Stimulated activated CD4-positive, alpha-beta T cell treated with anti-CD3 and anti-CD28 coated beads, Interleukin-15, amount 100 ng/mL, for 24 hours (primary cell): ENCODE data around the gene MRGPRF.
"Not testable (repeated sequence)": the region's sequence is repeated elsewhere in the genome, so short reads cannot be mapped to it uniquely, and the experiment has no call there.

Experiments used
- DNase-seq: peaks from one replicate; pipeline ENCODE4 v3.0.0-alpha.2; 2020

Gene MRGPRF

DNA sequence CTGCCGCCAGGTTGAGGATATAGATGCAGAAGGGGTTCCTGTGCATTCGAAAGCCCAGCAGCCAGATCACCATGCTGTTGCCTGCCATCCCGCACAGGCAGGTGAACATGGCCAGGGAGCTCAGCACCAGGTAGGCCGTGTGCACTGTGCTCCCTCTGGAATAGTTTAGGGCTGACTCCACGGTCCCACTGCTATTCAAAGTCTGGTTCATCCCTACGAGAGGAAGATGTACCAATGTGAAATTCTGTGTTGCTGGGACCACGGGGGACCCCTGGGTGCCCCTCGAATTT lies 32.3 kb downstream of the MRGPRF start, which contains the start of gene MRGPRD:
TSS of gene MRGPRD (minus strand) at position 211 of the 290 bp plus-strand sequence. CDS start at position 211, 0 bp downstream.
- DNase-seq: no peak

DNA sequence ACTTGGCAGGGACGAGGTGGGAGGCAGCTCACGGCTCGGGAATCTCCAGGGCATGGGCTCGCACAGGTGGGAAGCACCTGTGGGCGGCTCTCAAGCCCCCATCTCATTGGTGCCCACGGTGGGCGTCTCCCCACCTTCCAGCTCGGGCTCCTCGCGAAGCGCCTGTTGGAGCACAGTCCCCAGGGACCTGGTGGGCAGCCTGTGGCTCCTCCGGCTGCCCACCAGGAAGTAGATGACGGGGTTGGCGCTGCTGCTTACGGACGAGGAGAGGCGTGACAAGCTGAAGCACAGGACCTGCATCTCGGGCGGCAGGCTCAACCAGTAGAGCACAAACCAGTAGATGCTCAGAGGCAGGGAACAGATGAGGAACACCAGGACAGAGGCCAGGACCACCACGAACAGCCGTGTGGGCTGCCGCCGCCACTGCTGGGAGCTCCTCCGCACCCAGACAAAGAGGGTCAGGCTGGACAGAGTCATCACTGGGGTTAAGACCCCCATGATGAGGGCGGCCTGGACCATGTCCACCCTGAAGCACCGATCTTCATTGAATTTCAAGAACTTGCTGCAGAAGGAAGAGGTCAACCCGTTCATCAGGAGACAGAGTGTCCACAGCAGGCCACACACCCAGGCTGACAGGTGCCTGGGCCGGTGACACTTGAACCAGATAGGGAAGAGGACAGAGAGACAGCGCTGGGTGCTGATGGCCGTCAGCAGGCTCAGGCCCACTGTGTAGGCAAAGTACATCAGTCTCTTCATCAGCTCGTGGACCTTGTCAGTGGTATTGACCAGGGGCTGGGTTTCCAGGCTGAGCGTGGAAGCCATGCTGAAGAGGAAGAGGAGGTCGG lies 32.9 kb downstream of the MRGPRF start:
- no peak for DNase-seq

DNA sequence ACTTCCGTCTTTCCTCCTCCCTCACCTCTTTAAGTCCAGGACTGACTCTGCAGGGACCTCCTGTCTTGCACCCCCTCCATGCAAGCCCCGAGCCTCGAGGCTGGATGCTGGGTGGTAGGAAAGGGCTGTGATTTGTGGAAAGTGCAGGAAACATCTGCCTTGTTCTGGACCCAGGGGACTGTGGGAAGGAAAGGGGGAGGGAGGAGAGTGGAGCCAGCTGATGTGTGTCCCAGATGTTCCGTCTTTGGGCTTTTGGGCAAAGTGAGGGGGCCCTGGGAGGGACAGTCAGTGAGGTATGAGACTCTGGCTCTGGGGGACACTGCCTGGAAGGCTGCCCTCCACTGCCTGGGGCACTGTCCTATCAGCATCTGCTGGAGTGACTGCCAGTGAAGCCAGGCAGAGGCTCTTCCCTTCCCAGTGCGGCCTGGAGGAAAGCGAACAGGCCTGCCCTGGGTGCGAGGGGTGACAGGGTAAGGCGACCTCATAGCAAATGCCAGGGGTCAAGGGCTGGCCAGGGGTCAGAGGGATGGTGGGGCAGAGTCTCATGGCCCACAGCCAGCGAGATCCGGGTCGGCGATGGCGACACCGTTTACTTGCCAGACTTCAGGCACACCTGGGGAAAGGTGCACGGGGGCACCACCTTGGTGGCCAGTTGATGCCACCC lies 34.0 kb downstream of the MRGPRF start:
- no peak for DNase-seq

DNA sequence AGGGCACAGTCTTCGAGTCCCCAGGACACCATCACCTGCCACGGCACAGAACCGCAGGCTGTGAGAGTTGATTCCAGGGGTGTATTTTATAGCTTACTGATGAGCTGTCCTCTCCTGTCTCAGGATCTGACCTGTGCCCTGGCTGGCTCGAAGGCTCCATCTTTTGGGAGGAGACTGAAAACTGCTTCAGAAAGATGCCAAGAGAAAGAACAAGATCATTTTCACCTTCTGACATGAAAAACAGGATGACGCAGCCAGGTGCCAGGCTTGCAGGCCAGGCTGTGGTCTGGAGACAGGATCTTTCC lies 34.5 kb downstream of the MRGPRF start:
- no peak for DNase-seq

DNA sequence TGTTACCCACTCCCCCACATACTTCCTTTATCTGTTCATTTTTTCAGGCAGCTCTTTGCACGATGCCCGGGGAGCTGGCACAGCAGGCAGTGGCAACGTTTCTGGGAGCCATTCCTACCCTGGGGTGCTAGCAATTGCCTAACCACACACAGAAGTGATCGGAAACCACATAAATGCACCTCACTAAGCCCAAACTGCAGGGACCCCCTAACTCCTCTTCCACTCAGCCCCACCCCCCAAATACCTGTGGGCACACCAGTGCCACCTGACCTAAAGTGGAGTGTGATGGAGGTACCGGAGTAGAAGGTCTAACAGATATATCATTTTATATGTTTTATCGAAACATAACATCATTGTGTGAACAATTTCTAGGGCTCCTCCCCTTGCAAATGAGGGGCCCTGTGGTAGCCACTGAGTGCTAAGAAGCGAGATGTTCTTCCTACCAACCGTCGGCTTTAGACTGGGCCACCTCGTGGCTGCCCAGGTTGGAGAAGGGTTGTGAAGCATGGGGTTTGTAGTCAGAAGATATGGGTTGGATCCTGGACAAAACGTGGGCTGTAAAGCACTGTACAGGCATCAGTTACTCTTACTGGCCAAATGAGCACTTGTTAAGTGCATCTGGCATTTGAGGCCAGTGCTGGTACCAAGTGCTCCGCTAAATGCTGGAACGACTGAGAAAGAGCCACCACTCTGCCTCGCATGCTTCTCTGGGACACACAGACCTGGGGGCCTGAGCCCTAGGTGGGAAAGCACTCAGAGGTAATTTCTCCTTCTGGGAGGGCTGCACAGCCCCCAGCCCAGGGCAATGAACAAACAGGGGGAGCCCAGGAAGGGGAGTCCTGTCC lies 35.0 kb downstream of the MRGPRF start:
- DNase-seq: no peak

DNA sequence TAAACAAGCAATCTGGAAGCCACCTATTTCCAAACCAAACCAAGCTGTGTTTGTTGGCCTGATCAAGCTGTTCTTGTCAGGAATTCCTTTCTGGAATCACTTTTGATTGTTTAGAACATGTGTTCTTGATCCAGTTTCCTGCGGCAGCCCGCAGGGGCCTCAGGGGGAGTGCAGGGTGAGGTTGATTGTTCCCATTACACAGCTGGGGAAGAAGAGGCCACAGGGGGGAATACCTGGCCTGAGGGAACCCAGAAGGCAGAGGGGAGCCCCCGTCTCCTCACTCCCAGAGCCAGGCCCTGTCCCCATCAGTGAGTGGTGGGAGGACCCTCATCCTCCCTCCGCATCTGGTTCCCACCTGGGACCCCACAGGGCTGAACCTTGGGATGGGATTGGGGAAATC lies 36.5 kb downstream of the MRGPRF start:
- DNase-seq: no peak

DNA sequence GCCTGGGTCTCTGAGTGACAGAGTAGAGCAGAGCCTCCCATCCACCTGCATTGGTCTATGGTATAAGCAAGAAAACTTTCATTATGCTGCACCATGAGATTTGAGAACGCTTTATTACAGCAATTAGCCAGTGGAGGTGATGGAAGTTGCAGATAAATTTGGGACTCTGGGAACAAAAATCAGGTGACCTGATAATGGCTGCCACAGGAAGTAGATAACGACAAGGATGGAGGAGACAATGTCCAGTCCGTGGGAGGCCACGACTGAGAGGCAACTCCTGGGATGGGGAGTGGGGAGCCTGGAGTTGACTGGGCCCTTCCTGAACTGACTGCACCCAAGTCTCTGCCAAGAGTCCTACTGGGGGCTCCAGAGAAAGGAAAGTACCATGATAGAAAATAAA lies 37.0 kb downstream of the MRGPRF start:
- no peak for DNase-seq

DNA sequence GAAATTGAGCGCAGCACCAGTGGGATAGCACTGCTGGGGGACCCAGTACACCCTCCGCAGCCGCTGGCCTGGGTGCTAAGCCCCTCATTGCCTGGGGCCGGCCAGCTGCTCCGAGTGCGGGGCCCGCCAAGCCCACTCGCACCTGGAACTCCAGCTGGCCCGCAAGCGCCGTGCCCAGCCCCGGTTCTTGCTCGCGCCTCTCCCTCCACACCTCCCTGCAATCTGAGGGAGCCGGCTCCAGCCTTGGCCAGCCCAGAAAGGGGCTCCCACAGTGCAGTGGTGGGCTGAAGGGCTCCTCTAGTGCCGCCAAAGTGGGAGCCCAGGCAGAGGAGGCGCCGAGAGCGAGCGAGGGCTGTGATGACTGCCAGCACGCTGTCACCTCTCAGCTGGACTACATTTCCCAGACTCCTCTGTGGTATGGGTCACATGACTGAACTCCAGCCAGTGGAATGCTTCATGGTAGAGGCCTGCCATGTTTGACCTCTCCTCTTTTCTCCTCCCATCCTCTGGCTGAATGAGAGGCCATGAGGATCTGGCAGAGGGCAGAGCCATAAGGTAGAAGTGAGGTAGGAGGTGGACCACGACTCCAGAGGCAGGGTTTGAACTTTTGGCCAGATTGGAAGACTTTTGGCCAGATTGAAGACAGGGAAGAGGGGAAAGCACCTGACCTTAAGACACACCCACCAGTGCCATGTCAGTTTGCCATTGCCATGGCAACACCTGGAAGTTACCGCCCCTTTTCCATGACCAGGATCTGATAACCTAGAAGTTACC lies 38.4 kb downstream of the MRGPRF start:
- DNase-seq: peak; percentile 32

DNA sequence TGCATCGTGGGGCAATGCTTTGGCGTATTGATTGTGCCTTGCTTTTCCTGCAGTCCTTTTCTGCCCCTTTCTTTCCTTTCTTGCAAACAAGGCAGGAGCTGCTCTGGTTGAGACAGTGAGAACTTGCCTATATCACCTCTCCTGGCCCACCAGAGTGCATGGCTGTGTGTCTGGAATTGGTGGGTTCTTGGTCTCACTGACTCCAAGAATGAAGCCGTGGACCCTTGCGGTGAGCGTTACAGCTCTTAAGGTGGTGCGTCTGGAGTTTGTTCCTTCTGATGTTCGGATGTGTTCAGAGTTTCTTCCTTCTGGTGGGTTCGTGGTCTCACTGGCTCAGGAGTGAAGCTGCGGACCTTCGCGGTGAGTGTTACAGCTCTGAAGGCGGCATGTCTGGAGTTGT lies 39.3 kb downstream of the MRGPRF start:
- DNase-seq: not testable (repeated sequence)

DNA sequence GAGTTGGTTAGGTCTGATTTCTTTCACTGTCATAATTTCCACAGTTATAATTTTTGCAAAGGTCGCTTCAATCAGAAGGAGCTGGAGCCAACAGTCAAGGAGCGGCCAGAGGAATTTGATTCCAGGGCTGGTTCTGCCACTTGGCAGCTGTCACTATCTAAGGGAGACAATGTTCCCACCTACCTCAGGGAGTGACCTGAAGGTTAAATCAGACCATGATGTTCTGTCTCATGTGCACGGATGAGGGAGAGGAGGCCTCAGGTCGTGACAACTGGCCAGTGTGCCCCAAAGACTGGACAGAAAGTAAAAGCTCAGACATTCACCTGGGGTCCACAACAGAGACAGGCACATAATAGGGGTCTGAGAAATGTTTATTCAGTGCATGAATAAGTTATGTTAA lies 39.8 kb downstream of the MRGPRF start:
- DNase-seq: no peak

DNA sequence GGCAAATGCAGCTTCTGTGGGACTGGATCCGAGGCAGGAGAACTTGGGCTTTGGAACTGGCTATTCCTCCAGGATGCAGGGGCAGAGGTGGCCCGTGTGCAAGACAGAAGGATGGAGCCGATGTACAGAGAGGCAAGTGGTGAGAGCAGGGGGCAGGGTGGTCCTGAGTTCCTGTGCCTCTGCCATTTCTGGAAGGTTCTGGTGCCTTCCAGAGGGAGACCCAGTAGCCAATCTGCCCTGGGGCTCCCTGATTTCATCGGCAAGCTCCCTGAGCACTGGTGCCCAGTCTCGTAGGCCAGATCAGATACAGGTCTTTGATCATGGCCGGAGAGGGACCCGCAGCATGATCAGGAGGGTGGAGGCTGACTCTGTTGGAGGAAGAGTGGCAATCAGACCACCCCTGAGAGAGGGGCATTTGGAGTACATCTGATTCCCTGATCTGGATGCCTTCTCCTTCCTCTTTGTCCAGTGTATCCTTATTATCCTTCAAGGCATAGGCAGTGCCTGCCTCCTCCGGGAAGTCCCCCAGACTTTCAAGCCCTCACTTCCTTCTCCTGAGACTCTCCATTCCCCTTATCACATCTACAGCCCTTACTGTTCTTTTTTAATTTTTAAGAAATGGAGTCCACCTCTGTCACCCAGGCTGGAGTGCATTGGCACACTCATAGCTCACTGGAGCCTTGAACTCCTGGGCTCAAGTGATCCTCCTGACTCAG lies 42.0 kb downstream of the MRGPRF start:
- DNase-seq: no peak

DNA sequence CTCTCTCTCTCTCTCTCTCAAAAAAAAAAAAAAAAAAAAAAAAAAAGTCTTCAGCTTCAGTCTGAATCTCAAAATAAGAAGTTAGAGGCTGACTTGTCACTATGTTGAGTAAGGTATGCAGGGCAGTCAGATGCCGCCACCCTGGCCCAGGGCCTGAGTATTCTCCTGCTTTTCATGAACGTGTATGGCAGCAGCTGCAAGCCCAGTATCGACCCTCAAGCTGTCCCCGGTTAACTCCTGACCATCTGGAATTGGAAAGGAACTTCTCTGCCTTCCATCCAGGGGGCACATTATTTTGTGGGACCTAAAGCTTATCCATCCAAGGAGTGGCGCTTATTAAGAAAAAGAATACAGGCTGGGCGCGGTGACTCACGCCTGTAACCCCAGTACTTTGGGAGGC lies 43.7 kb downstream of the MRGPRF start:
- no peak for DNase-seq

DNA sequence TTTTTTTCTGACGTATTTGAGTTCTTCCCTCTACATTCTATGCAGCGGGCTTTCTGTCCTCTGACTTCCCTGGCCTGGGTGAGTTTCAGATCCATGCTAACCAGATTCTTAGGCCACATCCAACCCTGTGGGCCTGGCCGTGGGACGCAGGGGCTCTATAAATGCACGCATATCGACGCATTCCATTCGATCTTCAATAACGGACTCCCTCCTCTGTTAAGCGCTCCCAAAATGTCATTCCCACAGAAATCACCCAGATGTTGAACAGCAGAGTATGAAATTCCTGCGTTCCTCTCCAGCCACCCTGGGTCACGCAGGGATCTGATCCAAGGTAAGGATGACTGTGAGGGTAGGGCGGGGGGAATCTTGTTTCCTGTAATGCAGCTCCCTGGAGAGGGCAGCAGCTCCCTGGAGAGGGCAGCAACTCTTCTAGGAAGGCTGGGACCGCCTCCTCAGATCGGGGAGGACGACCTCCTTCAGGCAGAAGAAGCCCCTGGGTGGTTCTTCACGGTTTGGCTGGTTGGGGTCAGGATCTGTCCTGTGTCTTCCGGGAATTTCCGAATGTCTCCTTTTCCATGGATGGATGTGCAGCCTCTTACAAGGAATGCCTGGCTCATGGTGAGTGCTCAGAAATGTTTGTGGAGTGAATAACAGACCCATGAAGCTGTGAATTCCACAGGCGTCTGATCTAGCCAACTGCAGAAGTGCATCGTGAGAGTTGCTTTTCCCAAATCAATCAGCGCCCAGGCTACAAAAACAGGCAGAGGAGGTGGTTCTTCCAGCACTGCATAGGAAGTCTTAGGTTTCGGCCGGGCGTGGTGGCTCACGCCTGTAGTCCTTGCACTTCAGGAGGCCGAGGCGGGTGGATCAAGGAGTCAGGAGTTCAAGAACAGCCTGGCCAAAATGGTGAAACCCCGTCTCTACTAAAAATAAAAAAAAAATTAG lies 44.5 kb downstream of the MRGPRF start:
- DNase-seq: no peak

DNA sequence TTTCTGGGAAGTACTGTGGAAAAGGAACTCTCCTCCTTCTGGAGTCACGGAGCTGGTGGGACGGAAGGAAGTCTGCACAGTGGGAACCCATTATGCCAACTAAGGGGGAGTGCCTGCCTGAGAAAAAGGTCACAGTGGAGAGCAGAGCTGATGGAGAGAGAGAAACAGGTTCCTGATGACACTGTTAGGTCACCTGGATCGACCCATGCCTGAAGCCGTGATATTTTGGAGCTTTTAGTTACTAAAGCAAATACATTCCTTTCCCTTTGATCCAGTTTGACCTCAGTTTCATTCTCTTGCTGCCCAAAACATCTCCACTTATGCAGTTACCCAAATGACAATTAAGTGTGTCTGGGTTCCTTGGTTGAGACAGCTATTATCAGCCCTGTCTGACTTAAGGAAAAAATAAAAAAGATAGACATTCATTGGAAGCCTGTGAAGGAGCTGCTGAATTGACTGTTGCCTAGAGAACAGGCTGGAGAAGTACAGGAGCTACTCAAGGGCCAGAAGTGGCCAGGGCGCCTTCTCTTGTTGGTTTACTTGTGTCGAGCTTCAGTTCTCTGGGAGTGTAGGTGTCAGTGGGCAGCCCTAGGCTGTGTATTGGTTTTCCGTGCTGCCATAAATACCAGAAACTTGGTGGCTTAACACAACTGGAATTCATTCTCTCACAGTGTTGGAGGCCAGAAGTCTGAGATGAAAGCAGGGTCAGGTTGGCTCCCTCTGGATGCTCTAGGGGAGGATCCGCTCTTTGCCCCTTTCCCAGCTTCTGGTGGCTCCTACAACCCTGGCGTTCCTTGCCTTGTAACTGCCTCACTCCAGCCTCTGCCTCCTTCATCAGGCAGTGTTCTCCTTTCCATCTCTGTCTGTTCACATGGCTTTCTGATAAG lies 45.9 kb downstream of the MRGPRF start:
- no peak for DNase-seq

DNA sequence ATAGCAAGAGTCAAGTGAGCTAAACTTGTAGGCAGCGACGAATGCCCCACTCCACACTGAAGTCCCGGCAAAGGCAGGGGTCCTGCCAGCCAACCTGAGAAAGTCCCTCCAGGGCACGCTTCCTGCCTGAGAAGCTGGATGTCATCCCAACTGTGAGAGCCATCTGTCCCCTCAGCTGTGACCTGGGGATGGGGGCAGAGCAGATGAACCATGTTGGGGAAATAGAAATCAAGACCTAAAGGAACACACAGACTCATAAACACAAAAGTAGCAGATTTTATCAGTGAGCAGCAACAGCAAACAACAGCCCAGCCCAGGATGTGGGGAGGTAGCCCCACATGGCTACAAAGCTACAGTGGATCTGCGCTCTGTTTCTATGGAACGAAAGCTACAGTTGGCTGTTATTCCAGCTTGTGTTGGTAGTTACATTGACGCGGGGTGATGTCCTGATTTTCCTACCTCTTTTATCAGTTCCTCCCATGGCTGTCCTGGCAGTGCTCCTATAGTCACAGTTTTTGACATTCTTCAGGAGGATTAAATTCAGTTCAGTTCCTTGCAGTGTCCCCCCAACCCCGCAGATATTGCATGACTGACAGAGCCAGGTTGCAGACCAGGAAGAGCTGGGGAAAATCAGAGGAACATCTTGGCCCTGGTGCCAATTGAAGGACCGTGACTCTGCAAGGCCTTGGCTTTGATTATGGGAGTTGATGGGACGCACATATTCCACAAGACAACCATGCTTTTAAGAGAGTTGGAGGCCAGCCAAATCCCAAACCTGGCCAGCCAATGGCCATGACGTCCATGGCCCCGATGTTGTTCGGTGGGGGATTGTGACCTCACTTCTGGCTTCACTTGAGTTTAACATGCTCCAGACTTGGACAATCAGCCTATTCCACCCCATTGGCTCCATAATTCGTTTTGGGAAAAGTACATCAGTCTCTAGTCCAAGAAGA lies 46.9 kb downstream of the MRGPRF start:
- no peak for DNase-seq

DNA sequence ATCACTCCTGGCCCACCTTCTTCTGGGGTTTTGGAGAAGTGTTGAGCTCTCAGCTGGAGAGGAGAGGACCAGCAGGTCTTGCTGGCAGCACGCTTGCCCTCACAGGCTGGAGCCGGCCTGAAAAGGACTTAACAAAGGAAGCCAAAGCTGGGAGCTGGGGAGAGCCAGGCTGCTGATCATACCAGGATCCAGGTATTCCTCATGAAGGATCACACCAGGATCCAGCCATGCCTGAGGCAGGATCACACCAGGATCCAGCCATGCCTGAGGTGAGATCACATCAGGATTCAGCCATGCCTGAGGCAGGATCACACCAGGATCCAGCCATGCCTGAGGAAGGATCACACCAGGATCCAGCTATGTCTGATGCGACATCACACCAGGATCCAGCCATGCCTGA lies 49.3 kb downstream of the MRGPRF start:
- no peak for DNase-seq

DNA sequence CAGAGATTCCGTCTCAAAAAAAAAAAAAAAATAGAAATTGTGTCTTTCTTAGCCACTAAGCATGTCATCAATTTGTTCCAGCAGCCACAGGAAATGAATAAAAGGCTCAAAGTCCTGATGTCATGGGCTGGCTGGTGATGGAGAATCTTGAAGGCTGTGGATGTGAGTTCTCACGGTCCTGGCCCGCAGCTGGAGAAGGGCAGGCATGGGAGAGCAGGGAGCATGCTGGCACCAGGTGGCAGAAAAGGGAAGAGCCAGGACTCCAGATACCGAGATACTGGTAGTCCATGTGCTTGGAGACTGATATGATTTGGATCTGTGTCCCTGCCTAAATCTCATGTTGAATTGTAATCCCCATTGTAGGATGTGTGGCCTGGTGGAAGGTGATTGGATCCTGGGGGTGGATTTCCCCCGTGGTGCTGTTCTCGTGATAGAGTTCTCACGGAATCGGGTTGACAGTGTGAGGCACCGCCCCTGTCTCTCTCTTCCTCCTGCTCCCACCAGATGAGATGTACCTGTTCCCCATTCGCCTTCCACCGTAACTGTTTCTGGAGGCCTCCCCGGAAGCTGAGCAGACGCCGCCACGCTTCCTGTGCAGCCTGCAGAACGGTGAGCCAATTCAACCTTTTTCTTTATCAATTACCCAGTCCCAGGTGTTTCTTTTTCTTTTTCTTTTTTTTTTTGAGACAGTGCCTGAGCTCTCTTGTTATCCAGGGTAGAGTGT lies 50.4 kb downstream of the MRGPRF start:
- DNase-seq: no peak

DNA sequence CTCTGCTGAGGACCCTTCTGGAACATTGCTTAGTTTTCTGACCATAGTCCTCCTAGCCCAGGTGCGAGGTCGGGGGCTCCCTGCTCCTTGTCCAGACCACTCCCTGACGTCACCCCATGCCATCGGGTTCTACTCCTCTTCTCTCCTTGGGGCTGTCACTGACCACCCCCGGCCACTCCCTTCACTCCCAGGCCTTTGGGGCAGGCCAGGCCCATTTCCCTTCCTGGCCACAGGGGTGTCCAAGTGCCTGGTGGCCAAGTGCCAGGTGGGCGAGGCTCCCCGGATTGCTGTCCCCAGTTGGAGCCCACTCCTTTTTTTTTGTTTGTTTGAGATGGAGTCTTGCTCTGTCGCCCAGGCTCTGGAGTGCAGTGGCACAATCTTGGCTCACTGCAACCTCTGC lies 51.8 kb downstream of the MRGPRF start:
- no peak for DNase-seq
